Measurements from ENCODE around the gene SLC5A2.

- TF ChIP-seq EZH2 (optimal IDR thresholded peaks at IDR 0.05; ENCODE audit: low read depth, low read length) = no peak
- TF ChIP-seq EZH2phosphoT487 (IDR thresholded peaks at IDR 0.05; ENCODE audit: low read length) = no peak
- no peak for TF ChIP-seq CTCF (IDR thresholded peaks at IDR 0.05; ENCODE audit: low read length)
These were observed 31.0 kb downstream of the SLC5A2 start for GRCh38 chr16:31513884-31514283.
